HG03139 (cell line): ENCODE results near the gene EYS.

Experiments
- ATAC-seq: cut with Tn5 transposase; IDR thresholded peaks from one replicate; pipeline ENCODE4 v1.9.1; 2021; ENCODE audit not compliant: unreplicated experiment

The EYS gene

DNA sequence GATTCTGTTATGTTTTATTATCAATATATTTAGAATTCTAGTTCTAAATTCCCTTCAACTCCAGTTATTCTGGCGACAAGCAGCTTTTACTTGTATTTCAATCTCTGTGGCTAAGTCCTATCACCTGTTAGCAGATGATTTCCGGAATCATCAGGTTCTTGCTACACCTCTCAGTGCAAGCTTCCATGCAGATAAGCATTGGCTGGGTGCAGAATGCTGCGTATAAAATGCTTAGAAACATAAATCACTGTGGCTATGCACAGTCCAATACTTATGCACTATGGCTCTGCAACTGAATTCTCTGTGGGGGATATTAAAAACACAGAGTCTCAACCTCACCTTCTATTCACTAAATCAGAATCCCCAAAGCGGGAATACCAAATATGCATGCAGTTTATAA is 720.0 kb downstream of the EYS start:
- ATAC-seq: no peak

DNA sequence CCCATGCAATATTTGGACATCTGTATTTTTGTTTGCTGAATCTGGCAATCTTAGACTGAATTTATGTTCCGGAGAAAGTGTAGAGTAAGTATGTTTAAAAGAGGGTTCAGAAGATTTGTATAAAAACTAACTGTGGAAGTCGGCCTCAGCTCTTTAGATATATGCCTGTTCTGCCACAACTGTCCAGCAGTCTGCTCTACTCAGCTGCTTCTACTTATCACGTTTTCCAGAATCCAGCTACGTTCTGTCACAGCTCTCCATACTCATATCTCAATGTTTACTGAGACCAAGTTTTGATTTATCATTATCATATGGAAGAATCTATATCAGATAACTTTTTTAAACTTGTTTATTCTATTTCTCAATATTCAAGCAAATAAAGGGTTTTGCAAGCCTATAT is 721.3 kb downstream of the EYS start:
- ATAC-seq: no peak

DNA sequence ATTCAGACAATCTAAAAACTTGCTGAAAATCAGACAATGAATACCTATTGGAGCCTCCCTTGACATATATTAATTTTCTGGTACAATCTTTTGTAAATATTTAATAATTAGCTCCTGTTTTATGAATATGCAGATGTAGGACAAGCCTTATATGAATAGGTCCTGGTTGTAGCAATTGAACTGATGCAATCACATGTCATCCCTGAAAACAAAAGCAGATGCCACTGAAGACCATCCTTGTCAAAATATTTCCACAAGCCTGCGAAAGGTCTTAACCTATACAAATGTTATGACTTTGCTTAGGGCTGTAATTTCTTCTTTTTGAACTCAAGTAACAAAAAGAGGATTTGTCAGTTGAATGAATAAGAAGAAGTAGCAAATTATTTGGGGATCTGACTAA is 722.1 kb downstream of the EYS start:
- no peak for ATAC-seq

DNA sequence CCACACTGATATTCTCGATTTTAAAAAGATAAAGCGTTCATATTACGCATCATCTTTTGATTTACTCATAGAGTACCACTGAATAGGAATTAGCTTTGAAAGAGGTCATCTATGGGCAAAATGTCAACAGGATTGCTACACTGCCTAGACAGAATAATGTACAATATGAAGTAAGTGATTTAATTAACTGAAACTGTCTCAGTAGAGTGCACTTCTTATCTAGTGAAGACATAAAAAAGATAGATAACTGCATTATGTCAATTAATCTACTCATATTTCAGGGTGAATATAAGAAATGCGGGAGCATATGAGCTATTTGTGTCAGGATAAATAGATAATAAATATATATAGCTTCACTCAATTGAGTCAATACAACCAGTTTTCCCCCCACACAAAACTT is 723.9 kb downstream of the EYS start:
- ATAC-seq: no peak

DNA sequence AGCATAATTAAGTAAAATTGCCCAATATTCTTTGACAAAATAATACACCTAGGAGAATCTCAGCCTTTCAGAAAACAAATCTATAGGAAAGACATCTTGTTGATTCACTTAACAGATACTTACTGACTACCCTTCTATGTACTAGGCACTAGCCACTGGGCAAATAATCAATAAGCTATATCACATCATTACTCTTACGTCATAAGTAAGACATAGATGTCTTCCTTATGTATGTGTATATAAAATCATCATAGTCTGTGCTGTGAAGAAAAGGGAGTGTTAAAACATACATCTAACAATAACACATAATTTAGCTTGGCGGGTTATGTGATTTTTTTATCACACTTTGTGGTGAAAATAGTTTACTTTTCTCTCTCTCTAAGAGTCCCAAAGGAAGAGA is 733.9 kb downstream of the EYS start:
- no peak for ATAC-seq

DNA sequence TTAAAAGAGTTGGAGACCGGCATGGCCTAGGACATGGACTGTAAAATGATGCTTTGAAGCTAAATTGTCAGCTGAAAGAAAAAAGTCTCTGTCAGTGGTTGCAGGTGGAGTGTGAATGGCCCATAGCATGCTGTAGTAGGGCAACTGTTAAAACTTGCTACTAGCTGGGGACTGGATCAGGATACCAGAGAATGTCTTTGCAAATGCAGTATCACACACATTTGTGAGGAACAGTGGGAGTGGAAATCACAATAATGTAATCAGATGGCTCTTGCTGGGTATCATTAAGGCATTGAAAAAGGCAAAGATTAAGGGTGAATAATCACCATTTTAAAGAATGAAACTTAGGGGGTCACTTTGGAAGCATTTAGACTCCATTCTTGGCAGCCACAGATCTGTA is 737.9 kb downstream of the EYS start:
- ATAC-seq: no peak

DNA sequence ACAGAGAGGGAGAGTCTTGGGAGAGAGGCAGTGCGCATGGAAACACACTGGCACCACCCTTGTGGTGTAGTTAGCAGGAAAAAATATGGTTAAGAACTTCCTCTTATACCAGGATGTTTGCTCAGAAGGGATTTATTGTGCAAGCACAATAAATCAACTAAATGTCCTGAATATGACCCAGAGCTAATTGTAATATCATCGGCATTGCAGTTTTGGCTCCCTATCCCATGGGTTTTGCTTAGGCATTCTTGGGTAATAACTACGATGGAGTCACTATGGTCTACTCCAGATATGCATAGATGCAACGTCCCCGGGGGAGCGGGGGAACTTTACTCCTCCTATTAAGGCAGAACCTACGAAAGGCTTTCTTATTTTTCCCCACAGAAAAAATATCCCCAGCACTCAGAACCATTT is 751.6 kb downstream of the EYS start:
- ATAC-seq: no peak

DNA sequence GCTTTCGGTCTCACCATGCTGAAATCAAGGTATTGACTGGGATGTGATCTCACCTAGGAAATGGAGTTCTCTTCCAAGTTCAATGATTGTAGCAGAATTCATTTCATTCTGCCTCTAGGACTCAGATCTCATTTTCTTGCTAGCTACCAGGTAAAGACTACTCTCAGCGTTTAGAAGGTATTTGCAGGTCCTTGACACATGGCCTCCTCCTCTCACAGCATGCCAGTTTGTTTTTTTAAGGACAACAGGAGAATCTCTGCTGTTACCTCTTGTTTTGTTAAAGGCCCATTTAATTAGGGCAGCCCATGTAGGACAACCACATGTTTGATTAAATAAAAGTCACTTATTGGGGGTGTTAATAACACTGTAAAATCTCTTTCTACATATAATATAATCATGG is 757.8 kb downstream of the EYS start:
- ATAC-seq: no peak

DNA sequence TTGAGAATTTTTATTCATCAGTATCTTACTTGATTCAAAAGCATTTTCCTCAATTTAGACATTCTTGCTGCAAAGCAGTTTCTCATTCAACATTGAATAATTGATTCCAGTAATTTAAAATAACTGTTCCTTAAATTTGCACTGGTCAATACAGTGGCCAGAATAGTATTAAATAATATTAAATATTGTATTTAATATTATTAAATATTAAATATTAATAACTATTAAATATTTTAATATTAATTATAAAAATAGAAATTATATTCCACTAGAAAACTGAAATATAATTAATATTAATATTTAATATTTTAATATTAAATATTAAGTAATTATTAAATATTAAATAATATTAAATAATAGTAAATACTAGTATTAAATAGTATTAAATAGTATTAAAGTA is 758.8 kb downstream of the EYS start:
- ATAC-seq: no peak

DNA sequence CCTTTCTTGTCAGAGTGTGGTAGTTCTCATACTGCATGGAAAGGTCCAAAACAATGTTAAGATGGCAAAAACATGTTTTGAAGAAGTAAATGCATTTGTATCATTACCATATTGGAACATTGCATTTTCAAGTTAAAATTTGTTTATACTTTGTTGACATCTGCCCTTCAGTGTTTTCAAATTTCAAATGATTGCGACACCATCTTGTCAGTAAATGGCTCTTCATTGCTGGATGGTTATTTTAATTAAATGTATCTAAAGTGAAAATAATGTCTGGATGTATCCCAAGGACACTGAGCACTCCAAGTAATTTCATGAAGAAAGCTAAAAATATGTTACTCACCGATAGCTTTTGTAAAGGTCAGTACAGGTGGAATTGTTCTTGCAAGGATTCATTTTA is 761.6 kb downstream of the EYS start:
- no peak for ATAC-seq

DNA sequence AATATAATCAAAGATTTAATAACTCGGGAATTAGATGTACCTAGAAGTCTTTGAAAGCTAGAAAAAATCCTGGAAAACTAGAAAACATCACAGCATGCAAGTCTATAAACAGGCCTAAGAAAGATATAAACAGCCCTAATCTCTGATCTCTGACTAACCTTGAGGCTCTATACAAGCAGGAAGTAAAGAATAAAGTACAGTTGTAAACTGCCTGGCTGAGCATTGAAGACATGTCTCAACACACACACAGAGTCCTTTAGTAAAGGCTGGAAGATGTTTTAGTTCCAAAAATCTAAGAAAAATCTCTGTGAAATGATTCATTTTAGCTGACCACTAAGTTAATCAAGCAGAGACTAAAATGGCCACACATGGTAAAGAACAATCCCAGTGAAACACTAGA is 774.5 kb downstream of the EYS start:
- ATAC-seq: no peak

DNA sequence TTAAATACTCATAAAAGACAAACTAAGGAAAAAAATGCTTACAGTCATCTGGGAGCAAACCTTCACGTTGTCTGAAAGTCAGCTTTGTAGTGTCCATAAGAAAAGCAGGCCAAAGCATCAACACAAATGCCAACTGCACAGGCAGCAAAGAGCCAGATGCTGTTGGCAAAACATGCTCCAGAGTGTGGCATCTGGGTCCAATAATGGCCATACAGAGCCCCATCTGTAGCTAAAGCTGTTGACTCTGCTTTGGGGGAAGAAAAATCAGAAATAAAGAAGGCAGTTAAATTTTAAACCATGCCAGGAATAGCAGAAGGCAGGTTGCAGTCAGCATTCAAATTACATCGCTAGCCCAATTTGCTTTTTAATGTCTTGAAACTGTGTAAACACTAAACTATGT is 776.3 kb downstream of the EYS start:
- ATAC-seq: no peak

DNA sequence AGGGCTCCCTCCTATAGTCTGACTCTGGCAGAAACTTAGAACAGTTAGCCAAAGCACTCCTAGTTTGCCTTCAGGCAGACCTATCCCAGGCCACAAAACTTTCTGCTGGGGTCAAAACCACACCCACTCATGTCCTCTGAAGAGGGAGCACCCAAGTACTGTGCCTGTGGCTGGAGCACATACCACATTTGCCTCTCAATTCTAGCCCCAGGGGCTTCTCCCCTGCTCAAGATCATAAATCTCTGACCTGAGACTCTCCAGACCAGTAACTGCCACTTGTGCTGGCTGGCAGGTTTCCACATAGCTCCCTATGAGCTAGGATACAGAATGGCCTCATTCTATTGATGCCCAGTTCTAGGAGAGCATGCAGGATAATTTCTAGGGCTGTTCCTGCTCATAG is 781.0 kb downstream of the EYS start:
- no peak for ATAC-seq

DNA sequence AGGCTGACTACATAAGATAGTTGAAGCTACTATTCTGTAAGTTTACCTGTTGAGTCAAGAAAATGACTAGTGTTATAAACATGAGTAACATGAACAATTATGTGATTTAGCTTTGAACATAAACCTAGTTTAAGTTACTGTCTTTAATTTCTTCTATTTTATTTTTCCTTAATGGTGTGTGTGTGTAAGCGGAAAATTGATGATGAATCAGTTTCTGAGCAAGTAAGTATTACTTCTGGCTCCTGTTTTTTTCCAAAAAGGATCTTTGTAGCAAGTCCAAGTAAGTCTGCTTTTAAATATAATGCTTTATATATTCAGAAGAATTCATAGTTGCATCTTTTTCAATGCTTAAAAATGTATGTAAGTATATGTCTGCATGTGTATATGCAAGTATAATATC is 786.8 kb downstream of the EYS start:
- ATAC-seq: no peak

DNA sequence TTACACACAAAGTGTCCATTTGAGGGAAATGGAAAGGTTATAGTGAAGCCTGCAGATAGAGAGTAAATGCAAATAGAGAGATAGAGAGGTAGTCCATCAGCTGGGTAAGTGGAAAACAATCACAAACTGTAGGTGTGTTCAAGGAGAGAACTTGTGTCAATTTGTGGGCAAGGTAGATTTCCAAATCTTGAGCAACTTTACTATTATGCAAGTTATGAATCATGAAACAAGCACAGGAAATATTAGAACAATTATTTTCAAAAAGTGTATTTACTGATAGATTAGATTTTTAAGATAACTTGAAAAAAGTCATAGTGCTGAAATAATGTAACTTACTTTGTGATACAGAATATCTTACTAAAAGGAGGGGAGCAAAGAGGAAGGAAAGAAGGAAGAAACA is 792.9 kb downstream of the EYS start:
- ATAC-seq: no peak

DNA sequence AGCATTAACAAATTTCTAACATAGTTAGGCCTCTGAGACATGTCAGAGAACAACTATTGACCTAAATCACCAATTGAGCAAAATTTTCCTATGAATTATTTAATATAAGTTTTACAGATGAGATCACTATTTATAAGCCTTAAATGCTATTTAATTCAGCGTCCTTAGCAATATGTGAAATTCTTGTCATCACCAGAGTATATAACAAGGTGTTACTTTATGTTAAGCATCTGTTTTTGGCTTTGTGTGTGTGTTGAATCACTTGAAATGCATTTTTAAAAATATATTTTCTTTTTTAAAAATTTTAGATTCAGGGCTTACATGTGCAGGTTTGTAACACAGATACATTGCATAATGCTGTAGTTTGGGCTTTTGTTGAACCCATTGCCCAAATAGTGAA is 794.1 kb downstream of the EYS start:
- no peak for ATAC-seq

DNA sequence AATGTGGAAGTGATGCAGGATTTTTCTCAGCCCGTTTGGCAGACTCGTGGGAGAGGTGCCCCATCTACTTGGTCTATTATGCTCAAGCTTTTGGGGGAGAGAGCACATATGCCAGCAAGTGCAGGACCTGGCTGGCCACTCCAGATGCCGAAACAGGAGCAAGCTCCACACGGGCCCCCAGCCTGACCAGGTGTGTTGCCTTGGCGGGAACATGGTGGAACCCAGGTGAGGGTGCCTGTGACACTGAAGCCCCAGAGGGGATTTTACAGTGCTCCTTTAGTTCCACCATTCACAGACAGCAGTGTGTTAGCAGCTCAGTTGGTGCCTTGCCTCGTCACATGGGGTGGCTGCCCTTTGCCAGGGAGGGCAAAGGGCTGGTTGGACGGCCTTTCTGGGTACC is 798.9 kb downstream of the EYS start:
- no peak for ATAC-seq

DNA sequence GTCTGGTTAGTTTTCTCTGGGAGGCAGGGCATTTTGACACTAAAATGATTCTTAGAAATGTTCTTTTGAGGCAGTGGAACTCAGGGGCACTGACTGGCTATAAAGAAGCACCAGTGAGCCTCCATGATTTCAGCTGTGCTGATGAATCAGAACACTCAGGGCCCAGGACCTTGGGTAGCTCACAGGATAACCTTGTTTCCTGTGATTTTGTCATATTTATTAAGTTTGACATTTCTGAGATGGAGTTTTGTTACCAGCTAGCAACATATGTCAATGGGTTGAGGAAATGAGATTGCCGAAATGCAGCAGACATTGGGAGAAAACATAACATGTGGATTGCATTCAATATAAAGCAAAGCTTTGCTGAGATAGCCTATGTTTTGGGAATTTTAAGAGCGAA is 802.4 kb downstream of the EYS start:
- ATAC-seq: no peak

DNA sequence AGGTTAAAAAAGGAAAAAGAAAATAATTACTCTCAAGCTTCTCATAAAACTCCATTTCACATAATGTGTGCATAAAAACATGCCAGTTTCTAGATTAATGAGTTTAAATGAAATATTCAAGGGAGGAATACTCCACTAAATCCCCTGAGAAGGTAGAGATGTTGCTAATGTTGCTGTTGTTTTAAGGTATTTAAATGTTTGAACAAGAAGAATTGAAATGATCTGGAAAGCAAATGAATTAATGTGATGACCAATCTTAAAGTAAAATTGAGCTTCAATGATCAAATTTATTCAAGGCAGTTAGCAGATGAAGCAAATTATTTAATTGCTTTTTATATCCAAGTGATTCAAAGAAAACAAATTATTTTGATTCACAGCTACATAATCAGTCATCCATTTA is 804.4 kb downstream of the EYS start:
- ATAC-seq: no peak

DNA sequence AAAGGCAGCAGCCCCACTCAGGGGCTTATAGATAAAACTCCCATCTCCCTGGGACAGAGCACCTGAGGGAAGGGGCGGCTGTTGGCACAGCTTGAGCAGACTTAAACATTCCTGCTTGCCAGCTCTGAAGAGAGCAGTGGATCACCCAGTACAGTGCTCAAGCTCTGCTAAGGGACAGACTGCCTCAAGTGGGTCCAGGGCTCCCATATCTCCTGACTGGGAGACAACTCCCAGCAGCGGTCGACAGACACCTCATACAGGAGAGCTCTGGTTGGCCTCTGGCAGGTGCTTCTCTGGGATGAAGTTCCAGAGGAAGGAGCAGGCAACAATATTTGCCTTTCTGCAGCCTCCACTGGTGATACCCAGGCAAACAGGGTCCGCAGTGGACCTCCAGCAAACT is 810.1 kb downstream of the EYS start:
- no peak for ATAC-seq

DNA sequence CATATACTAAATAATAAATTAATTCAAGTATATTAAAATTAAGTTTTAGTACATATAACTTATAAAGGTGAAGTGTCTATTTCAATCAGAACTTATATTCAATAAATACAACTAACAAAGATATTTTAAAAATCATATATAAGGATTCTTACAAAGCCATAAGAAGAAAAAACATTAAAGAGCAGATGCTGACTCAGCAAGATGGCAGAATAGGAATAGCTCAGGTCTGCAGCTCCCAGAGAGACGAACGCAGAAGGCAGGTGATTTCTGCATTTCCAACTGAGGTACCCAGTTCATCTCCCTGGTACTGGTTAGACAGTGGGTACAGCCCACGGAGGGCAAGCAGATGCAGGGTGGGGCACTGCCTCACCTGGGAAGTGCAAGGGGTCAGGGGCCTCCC is 811.1 kb downstream of the EYS start:
- no peak for ATAC-seq

DNA sequence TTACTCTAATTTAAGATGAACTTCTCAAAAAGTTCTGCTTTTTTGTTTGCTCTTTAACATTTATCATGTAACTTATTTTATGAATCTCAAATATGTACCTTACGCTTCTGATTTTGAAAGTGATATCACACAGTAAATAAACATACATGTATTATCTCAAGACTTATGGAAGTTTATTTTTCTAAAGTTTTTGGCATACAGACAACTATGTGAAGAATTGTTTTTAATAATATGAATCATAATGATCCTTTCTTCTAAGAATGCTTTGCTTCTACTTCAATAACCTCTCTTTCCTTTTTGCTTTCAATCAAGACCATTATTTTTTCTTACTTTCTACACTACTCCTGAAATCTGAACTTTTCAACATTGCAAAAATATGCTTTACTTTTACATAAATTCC is 816.4 kb downstream of the EYS start:
- ATAC-seq: no peak

DNA sequence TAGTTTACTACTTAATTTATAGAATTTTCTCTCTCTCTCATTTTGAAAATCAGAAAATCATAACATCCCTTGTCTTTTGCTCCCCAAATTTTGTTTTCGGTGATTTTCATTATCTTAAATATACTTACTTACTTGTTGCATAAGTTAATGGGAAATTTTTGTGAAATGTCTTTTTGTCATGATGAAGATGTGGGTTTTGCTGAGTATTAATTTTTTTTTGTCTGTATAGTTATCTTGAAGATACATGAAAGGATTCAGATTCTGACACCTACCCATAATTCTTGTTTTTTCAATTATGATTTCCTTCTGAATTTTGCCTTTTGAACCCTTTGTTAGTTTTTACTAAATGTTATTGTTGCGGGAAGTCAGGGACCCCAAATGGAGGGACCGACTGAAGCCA is 817.9 kb downstream of the EYS start:
- ATAC-seq: no peak

DNA sequence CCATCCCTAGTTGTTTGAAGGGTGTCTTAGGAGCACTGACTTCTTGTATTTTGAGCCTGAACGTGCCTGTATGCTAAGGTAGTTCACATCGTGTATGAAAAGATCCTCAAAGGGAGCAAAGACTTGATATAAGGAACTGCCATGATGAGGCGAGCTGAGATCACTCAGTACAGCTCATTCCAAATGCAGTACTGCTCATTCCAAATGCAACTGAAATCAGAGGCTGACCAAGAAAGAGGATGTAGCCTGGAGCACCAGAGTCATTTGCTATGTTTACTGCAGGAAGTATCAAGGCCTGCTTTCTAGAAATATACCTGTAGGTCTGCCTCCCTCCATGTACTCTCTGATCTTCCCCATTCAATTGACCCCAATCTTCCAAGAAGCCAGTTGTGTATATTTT is 832.2 kb downstream of the EYS start:
- no peak for ATAC-seq
